ENCODE data around the gene ARHGEF4.

Gene ARHGEF4

GRCh38 chr2:130836501-130837174, at the start of gene ARHGEF4:
Gene ARHGEF4, plus strand, starts transcription at chr2:130836914. Its CDS starts 40 bp downstream, at chr2:130836954.
- no peak for DNase-seq (ENCODE audit: low read depth)
- no peak for TF ChIP-seq CTCF (IDR thresholded peaks at IDR 0.05; ENCODE audit: control insufficient read depth, insufficient read depth, low read depth, low read length, missing control alignments)
- no peak within 1 kb of the TSS for H3K4me3 ChIP-seq (ENCODE audit: control insufficient read depth, low read depth, low read length)

GRCh38 chr2:130787841-130788240, 48.9 kb upstream of the ARHGEF4 start:
- no peak for DNase-seq (ENCODE audit: low read depth)
- no peak for TF ChIP-seq CTCF (IDR thresholded peaks at IDR 0.05; ENCODE audit: control insufficient read depth, insufficient read depth, low read depth, low read length, missing control alignments)
- H3K4me3 ChIP-seq (ENCODE audit: control insufficient read depth, low read depth, low read length), result no peak overlapping the region

GRCh38 chr2:130790312-130790711, 46.4 kb upstream of the ARHGEF4 start:
- no peak for TF ChIP-seq CTCF (IDR thresholded peaks at IDR 0.05; ENCODE audit: control insufficient read depth, insufficient read depth, low read depth, low read length, missing control alignments)
- DNase-seq (ENCODE audit: low read depth), result no peak
- no peak overlapping the region for H3K4me3 ChIP-seq (ENCODE audit: control insufficient read depth, low read depth, low read length)

DNA sequence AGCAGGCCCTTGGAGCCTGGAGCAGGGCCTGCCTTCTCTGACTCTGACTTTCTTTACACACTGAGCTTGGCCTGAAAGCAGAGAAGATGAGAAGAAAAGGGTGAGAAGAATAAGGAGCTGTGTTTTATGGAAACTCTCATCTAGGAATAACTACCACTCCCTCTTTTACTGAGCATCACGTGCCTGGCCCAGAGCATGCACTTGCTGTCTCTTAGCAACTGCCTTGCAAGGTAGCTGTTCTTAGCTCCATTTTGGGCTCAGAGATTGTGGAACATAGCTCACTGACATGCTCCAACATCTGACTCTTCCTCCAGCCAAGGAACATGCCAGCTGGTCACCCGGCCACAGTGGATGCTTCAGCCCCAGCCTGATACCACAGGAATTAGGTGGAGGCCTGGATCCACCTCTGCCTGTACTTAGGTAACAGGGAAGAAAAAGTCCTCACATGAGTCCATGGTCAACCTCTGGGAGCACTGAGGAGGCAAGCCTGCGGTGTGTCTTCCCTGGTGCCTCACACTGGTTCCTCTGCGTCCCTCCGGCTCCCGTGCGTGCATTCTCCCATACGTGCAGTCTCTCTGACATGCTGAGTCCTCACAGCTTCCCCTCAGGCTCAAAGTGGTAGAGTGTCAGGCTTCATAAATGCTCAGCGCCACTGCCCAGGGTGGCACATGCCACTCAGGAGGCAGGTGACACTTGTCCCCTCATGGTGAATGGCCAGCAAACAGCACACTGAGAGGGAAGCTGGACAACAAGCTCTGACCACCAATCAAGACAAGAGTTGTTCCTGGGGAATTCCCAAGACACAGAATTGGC, 45.7 kb upstream of the ARHGEF4 start:
- no peak overlapping the region for H3K4me3 ChIP-seq (ENCODE audit: control insufficient read depth, low read depth, low read length)
- TF ChIP-seq CTCF (IDR thresholded peaks at IDR 0.05; ENCODE audit: control insufficient read depth, insufficient read depth, low read depth, low read length, missing control alignments), result no peak
- DNase-seq (ENCODE audit: low read depth), result no peak

DNA sequence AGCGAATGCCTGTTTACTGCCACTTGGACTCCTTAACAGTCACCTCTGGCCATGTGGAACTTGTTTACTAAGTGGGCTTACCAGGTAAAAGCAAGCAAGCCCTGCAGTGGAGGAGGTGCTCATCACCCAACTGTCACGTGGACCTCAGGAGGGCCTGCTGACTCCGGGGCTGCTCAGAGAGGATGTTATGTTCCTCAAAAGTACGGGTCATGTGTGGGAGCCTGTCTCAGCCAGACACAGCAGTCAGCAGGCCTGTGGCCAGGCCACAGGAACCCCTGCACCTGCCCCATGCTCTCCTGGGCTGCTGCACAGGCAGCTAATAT, 45.1 kb upstream of the ARHGEF4 start:
- H3K4me3 ChIP-seq (ENCODE audit: control insufficient read depth, low read depth, low read length), result no peak overlapping the region
- no peak for DNase-seq (ENCODE audit: low read depth)
- no peak for TF ChIP-seq CTCF (IDR thresholded peaks at IDR 0.05; ENCODE audit: control insufficient read depth, insufficient read depth, low read depth, low read length, missing control alignments)

DNA sequence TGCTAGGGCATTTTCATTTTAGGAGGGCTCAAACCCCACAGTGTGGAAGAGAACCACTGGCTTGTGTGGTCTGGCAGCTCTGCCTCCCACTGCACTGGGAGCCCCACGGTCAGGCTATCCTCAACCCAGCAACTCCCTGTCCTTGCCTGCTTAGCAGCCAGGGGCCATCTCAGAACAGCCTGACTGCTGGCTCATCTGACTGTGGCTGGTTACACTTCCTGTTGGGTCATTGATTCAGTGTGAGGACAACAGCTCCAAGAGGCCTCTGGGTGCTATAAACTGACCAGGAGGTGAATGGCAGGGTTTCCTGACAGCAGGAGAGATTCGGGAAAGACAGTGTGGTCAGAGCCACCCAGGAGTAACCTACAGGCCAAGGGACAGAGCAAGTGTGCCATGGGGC, 41.3 kb upstream of the ARHGEF4 start:
- DNase-seq (ENCODE audit: low read depth), result no peak
- H3K4me3 ChIP-seq (ENCODE audit: control insufficient read depth, low read depth, low read length), result no peak overlapping the region
- no peak for TF ChIP-seq CTCF (IDR thresholded peaks at IDR 0.05; ENCODE audit: control insufficient read depth, insufficient read depth, low read depth, low read length, missing control alignments)
